GM21825 (cell line): ENCODE measurements around the gene EHD1.

Experiments used
- ATAC-seq: cut with Tn5 transposase; IDR thresholded peaks from one replicate; pipeline ENCODE4 v1.9.1; 2021; ENCODE audit warnings: mild to moderate bottlenecking, moderate library complexity; ENCODE audit not compliant: unreplicated experiment

Gene EHD1

DNA sequence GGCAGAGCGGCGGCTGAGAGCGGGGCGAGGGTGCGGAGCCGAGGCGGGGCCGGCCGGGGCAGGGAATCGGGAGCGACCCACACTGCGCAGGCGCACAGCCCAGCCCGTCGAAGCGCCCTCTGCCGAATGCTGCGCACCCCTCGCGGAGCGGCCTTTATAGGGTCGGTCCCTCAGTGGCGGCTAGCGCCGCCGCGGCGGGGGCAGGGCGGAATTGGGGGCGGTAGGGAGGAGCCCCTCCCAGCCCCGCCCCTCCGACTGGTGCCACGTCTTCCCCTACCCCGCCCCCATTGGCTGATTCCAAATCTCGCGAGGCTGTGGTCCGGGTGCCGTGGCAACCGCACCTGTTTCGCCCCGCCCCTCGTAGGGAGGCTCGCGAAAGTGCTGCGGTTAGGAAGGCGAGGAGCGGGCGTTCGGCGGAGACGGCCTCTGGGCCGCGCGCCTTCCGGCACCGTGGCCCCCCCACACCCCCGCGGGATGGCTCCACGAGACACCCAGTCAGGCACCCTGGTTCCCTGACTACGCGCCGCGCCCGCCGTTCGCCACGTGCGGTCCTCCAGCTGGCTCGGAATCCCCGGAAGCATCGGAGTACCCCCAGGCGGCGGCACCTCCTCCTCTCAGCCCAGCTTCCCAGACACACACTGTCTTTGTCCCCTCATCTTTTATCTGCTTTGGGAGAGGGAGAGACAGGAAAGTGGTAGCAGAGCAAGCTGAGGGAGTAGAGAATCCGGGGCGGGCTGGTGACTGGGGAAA lies at the start of gene EHD1:
Gene EHD1 (minus strand): TSS at position 128 of the 750 bp plus-strand sequence. CDS start 157 bp downstream, outside the sequence.
- ATAC-seq, result peak; percentile 60

DNA sequence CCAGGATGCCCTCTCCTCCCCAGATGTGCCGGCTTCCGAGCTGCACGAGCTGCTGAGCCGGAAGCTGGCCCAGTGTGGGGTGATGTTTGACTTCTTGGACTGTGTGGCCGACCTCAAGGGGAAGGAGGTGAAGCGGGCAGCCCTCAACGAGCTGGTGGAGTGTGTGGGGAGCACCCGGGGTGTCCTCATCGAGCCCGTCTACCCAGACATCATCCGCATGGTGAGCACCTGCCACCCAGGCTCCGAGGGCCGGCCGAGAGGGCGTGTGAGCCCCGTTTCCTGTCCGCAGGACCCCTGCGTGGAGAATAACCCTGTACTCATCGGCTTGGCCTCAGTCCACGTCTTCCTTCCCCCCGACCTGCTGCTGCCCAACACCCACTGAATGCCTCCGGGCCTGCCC lies 48.3 kb upstream of the EHD1 start:
- ATAC-seq, result no peak

DNA sequence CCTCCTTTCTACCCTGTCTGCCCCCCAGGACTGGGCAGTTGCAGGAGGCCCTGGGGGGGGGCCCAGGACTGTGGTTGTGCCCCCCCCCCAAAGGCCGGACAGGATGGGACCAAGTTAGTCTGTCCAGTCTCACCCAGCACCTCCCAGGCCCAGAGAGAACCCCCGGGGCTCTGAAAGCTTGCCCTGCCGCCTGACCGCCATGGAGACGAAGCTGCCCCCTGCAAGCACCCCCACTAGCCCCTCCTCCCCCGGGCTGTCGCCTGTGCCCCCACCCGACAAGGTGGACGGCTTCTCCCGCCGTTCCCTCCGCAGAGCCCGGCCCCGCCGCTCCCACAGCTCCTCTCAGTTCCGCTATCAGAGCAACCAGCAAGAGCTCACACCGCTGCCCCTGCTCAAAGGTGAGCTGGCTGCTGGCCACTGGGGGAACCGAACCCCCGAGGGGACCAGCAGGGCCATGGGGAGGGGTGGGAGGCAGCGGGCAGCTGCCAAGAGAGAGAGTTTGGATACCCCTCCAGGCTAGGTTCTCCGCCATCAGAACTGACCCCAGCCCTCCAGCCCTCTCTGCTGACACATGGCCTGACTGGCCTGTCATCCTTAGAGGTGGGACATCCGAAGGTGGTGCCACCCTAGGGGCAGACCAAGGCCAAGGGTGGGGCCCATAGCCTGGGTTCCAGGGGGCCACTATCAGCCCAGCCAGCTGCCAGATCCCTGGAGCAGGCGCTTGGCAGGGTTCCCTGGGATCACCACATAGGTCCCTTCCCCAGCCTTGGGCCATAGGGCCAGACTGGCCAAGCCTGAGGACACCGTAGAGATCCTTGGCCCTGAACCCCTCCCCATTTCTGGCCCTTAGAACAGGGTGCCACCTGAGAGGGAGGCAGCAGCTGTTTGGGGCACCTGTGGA lies 47.4 kb upstream of the EHD1 start:
- no peak for ATAC-seq

DNA sequence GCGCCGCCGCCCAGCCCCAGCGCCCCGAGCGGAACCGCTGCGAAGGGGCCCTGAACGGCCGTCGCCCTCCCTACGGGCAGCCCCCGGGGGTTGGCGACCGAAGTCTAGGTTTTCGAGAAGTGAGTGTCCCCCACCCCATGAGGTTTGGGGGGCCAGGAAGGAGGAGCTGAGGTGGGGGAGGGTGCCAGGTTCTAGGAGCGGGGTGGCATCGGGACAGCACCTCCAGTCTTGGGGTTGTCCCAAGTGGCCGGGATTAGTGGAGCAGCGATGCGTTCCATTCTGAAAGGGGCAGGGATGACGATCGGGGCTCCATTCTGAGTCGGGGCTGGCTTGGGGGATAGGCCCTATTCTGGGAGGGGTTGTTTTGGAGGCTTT lies 46.5 kb upstream of the EHD1 start:
- ATAC-seq, result no peak

DNA sequence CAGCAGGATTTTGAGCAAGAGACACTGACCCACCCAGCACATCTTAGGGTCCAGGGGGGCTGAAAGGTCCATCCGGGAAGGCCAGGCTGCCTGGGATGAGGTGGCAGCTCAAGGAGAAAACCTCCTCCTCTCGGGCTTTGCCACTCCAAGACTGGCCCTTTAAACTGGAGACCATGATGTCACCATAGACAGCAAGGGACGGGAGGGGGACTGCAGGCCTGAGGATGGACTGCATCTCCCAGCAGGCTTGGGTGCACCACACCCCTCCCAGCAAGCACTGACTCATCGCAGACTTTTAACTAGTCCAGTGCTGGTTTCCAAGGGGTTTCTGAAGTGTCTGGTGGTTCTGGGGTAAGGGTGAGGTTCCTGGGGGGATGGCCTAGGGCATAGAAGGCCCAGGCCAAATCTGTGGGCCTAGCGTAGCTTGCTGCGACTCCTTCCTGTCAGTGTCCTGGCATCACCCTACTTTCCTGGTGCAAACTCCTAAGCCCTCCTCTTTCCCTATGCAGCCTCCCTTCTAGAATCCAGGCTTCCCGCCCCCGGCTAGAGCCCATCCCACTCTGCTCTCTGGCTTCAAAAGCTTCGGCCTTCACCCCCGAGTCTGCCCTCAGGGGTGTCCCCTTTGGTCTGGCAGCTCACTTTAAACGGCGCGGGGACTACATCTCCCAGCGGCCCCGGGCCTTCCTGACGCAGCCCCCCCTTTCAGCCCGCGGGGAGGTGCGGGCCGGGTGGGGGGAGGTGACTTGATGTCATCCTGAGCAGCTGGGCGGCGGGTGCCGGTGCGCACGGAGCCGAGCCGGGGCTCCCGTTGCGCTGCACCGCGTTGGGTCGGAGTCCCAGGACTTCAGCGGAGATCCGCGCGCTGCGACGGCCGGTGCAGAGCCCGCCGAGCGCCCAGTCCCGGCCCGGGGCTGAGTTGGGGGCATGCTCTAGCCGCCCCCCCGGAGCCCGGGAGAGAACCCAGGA lies 45.8 kb upstream of the EHD1 start, which contains the start of gene PPP2R5B:
Gene PPP2R5B (plus strand): TSS at position 746 of the 966 bp plus-strand sequence. CDS start 1,046 bp downstream, outside the sequence.
- peak; percentile 71 for ATAC-seq

DNA sequence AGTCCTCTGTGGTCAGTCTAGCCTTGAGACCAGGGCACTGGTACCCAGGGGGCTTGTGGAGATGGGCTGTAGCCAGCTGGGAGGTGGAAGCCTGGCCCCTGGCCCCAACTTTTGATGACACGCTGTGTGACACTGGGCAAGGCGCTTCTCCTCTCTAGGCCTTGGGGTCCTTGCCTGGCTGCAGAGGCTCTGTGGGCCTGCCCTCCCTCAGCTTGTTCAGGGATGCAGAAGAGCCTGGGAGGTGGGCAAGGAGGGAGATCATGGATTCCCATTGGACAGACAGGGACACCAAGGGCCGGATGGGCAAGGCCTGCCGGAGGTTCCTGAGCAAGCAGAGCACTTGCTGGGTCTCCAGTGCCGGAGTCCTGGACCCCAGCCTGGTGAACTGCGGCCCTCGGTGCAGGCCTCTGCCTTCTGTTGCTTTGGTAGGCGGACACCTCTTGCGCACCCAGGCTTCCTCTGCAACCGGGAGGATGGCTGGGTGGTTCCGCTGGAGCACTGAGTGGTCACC lies 44.8 kb upstream of the EHD1 start:
- no peak for ATAC-seq

DNA sequence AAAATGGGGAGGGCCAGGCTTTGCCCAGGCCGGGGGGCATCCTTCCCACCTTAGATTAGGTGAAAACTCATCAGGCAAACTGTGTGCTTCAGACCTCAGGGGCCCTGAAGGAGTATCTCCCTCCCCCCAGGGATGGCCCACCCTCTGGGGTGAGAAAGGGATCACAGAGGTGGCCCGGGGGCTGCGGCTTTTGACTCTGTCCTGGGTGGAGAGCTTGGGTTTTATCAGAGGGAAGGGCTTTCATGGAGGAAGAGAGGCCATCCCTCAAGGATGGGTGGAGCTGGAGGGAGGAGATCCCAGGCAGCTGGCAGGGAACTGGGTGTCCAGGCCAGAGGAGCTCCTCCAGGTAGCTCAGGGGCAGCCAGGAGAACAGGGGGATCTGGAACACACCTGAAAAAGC lies 43.0 kb upstream of the EHD1 start:
- no peak for ATAC-seq

DNA sequence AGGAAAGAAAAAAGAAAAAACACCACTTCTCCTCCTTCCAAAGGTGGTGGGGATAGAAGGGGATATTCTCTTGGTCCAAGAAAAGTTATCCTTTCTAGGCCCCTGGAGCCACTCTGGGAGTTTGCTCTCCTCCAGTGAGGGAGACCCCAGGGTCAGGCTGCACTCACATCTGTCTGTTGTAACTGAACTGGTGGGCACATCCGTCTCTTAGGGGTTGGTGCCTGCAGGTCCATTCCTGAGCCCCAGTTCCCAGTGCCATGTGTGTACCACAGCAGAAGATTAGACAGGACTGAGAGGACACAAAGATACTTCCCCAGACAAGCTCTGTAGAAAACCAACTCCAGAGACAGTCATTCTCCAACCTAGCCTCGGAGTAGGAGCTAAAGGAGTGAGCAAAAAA lies 41.7 kb upstream of the EHD1 start:
- no peak for ATAC-seq

DNA sequence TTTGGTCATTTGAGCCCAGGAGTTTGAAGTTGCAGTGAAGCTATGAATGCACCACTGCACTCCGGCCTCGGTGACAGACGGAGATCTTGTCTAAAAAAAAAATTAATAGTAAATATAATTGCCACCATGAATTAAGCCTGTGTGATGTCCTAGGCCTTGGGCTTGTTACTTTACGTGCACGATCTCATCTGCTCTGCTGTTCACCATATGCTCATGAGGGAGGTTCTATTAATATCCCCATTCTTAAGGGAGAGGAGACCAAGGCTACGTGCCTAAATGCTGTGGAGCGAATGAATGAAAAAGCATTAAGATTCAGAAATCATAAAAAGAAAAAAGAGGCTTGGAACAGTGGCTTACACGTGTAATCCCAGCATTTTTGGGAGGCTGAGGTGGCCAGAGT lies 41.2 kb upstream of the EHD1 start:
- no peak for ATAC-seq

DNA sequence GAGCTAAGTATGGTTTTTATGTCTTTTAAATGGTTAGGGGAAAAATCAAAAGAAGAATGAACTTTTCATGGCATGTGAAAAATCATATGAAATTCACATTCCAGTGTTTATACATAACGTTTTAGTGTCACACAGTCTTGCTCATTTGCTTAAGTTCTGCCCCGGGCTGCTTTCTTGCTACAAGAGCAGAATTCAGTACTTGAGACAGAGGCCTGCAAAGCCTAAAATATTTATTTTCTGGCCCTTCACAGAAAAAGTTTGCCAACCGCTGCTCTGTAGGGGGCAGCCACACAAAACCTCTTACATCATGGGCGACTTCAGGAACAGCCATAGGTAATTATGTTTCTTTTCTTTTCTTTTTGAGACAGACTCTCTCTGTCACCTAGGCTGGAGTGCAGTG lies 39.6 kb upstream of the EHD1 start:
- ATAC-seq, result no peak

DNA sequence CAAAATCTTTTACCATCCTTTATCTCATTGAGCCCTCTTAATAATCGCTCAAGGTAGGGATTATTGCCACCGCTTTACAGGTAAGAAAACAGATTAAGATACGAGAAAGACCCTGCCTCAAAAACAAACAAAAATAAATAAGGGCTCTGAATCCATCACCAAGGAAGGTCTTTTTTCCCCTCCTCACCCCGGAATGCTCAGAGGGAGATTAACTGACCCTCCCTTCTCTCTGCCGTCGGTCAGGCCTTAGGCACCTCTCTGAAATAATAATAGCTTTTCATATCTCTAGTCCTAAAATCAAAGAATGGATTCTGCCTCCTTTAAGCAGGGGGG lies 39.2 kb upstream of the EHD1 start:
- ATAC-seq, result no peak

DNA sequence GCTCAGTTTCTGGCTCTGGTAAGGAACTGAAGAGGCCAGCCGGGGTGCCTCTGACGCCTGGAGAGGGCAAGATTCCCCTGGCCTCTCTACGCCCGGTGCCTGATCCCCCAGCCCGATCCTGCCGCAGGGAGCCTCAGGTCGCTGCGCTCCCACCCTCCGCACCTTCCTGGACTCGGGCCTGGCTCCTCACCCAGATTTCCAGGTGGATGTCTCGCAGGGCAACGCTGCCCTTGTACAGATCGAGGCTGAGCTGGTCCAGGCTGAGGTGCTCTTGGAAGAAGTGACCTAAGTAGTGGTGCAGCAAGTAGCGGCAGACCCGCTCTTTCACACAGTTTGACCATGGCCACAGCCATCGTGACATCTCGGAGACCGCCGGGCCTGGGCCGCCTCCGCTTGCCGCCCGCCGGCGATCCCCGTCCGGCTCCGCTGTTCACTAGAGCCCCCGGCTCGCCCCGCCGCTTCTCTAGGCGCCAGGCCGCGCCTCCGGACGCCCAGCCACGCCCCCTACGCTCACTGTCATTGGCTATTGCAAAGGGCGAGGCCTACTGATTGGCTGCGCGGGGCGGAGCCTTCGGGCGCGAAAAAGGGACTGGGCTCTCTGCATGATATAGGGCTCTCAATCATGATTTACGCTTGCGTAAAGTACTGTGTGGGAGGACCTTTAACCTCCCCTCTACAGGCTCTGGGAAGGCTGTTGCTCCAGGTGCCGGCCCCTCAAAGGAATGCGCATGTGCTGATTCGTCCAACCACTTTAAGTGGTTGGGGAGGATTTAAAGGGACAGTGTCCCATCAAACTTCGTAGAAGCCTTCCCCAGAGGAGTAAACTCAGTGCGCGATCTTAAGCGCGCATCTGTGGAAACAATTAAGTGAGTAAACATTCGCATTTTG lies 38.6 kb upstream of the EHD1 start, which contains the start of gene ATG2A:
Gene ATG2A (minus strand): TSS at position 435 of the 888 bp plus-strand sequence. CDS start 74 bp downstream, at position 361.
- peak; percentile 89 for ATAC-seq

DNA sequence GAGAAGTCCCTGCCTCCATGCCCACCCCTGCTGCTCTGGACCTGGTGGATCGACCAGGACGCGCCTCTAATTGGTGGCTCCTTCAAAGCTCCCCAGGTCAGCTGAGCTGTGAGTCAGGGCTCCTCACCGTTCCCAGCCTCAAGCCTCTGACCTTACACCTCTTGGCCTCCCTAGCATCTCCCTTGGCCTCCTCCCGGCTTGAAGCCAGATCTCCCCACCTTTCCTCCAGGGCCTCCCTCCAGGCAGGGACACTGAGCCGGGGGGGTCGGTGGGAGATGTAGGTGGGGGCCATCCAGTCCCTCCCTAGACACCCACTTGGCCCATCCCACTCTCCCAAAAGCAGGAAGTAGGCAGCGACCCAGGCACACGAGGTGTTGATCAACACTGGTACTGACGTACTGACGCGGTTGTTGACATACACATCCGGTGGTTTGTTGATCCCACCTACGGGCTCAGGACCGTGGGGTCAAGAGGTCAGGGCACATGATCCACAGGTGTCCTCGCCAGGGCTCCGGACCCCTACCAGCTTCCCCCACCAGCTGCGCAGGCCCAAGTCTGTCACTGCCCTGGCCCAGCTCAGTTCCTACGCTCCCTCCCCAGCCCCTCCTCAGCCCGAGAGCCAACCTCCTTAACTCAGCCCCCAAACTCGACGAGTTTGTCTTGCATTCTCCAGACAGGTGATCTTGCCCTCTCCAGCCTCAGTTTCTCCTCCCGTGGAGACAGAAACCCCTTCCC lies 37.8 kb upstream of the EHD1 start:
- no peak for ATAC-seq

DNA sequence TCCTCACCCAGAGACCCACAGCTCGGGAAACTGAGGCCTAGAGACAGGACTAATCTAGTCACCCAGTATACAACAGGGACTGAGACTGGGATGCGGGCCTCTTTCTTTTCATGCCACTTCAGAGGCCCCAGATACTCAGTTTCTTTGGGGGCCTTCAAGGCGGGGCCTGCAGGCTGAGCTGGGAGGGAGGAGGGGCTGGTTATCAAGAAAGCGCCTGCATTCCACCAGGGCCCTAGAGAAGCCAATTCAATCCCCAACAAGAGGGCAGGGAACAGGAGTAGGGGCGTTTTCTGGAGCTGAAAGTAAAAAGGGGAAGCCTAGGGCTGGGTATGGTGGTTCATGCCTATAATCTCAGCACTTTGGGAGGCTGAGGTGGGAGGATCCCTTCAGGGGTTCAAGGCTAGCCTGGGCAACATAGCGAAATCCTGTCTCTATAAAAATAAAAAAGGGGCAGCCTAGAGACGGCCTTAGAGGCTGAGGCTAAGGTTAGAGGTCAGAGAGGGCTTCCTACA lies 37.0 kb upstream of the EHD1 start:
- ATAC-seq, result no peak

DNA sequence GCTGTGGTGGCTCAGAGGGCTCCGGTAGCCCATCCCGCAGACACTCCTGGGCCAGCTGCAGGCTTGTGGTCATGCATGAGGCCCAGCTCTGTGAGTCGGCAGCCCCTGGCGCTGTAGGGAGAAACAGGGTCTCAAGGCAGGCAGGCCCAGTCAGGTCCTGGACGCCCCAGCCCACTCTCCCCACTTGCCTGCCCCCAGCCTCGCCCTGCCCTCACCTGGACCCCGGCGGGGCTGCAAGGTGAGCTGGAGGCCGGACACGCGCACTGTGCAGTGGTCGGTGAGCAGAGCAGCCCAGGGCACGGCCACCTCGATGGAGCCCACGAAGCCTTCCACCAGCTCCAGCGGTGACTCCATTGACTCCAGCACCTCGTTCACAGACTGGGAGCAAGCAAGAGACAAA lies 35.7 kb upstream of the EHD1 start:
- ATAC-seq, result no peak

DNA sequence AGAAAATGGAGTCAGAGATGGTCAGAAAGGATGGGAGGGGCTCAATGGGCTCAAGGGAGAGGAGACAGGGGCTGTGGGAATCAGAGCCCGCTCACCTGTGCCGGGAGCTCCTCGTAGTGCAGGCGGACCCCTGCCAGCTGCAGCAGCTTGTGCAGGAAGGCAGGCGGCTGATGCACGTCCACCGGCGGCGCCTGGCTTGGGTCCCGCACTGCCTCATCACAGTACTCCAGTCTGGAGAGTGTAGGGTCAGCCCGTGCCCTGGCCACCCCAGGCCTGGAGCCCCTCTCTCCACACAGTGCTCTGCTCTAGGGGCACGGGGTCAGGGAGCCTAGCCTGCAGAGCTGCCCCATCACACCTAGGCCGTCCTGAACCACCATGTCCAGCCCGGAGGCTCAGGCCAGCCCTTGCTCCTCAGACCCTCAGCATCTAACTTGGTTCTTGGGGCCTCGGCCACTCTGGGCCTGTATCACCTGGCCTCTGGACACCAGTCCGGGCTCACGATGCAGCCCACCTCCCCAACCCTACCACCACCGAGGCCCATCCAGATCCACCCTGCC lies 34.8 kb upstream of the EHD1 start:
- no peak for ATAC-seq

DNA sequence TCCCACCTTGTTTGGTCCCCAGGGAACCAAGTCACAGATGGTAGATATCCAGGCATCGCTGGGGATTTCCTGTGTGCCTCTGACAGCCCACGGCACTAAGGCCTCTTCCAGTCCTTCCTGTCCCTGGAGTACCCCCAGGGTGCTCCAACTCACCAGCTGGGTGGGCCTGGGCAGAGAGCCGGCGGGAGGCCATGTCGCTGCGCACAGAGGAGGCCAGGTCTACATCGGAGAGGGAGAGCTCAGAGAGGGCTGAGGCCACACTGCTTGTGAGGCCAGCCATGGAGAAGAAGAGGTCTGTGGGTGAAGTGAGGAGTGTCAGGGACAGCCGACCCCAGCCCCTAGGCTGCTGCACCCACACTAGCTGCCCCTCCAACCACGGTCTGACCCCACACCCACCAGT lies 33.3 kb upstream of the EHD1 start:
- ATAC-seq, result no peak

DNA sequence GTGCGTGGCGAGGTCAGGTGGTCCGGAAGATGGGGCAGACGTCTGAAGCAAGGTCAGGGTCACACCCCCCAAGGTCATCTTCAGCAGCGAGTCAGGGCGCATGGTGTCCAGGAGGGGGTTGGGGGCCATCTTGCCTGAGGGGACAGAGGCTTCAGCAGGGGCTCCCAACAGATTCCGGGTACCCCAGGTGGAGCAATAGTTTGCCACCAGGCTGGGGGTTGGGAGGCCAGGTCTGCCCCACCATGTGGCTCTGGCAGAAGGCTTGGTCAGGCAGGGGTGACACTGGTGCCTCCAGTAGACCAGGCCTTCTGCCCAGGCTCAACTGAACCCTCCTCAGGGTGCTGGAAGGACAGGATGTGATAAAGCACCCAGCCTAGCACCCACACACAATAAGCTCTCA lies 32.7 kb upstream of the EHD1 start:
- ATAC-seq, result no peak
